Left renal pelvis (tissue), 4 donors: ENCODE results near the gene ITIH3. TPM values are rescaled to one million over a fixed set of nuclear protein-coding genes. Genes with fewer than 3 reads are reported as not detected.
"Not testable (repeated sequence)": the region's sequence is repeated elsewhere in the genome, so short reads cannot be mapped to it uniquely, and the experiment has no call there.

Source experiments
- DNase-seq, 4 donors: peaks; one replicate each; pipeline ENCODE4 v3.0.0-alpha.2; 2013; ENCODE audit warnings: low read depth in 4 of 4, low spot score in 3 of 4
- polyA plus RNA-seq, 4 donors: library from polyadenylated mRNA; unstranded; fragments of 120-200 nt; gene quantifications; one replicate each; pipeline ENCODE4 v1.2.1, GENCODE V29; 2013; ENCODE audit not compliant: insufficient read length in 4 of 4

Gene ITIH3
- 10 to 100 TPM in 1 of 4 donors, 1 to 10 TPM in 3; 4.9 to 13.7 (median 7.8) TPM for polyA plus RNA-seq

- no peak for DNase-seq
These were observed at the start of gene ITIH3 for GRCh38 chr3:52794612-52795099. TSS of gene ITIH3 (plus strand) at chr3:52794796. CDS start at chr3:52794804, 8 bp downstream.

GRCh38 chr3:52752045-52752660 is 42.4 kb upstream of the ITIH3 start:
- DNase-seq, result no peak

- no peak for DNase-seq
These were observed 40.2 kb upstream of the ITIH3 start for GRCh38 chr3:52754373-52754772.

GRCh38 chr3:52756141-52756540 is 38.5 kb upstream of the ITIH3 start:
- DNase-seq, result no peak

GRCh38 chr3:52763466-52763865 is 31.1 kb upstream of the ITIH3 start:
- DNase-seq, result no peak

GRCh38 chr3:52769786-52770455 is 24.7 kb upstream of the ITIH3 start:
- DNase-seq, result peak in 1 of 4 donors; percentile 3

GRCh38 chr3:52770496-52771333 is 23.9 kb upstream of the ITIH3 start, which contains the start of gene NEK4:
TSS of gene NEK4 (minus strand) at chr3:52770940. CDS start at chr3:52770746, 194 bp downstream.
- DNase-seq, result peak; percentile 73 to 84 (median 78)

- no peak for DNase-seq
These were observed 23.3 kb upstream of the ITIH3 start for GRCh38 chr3:52771334-52771681.

- no peak for DNase-seq
These were observed 22.9 kb upstream of the ITIH3 start for GRCh38 chr3:52771702-52772101.

- DNase-seq, result no peak
These were observed 21.1 kb upstream of the ITIH3 start for GRCh38 chr3:52773361-52774065.

- no peak for DNase-seq
These were observed 20.4 kb upstream of the ITIH3 start for GRCh38 chr3:52774066-52774713.

- no peak for DNase-seq
These were observed 19.4 kb upstream of the ITIH3 start for GRCh38 chr3:52774901-52775864.

GRCh38 chr3:52775877-52776276 is 18.7 kb upstream of the ITIH3 start:
- DNase-seq, result no peak

GRCh38 chr3:52776486-52776885 is 18.1 kb upstream of the ITIH3 start:
- not testable (repeated sequence) for DNase-seq

GRCh38 chr3:52777127-52777958 is 17.3 kb upstream of the ITIH3 start, which contains the start of gene ITIH1:
TSS of gene ITIH1 (plus strand) at chr3:52777599. CDS start at chr3:52777616, 17 bp downstream.
- no peak for DNase-seq

- DNase-seq, result no peak
These were observed 16.4 kb upstream of the ITIH3 start for GRCh38 chr3:52777959-52778805.
